Mesothelial cell of epicardium (in vitro differentiated cells): ENCODE measurements around the gene MAN1C1. TPM values are rescaled to one million over a fixed set of nuclear protein-coding genes. Genes with fewer than 3 reads are reported as not detected.

Experiments
- DNase-seq, 2 experiments: peaks; one replicate each; pipeline ENCODE4 v3.0.0; 2021; ENCODE audit warnings: low spot score in 2 of 2; ENCODE audit not compliant: unreplicated experiment in 2 of 2
- H3K27ac Mint-ChIP-seq: 2 replicates; pipeline ENCODE4 v1.8.0; 2021; ENCODE audit warnings: mixed read lengths
- H3K27me3 Mint-ChIP-seq: 2 replicates; pipeline ENCODE4 v1.8.0; 2021; ENCODE audit warnings: low read depth, mixed read lengths
- H3K36me3 Mint-ChIP-seq: 2 replicates; pipeline ENCODE4 v1.8.0; 2021; ENCODE audit warnings: mixed read lengths
- H3K4me1 Mint-ChIP-seq: 2 replicates; pipeline ENCODE4 v1.8.0; 2021; ENCODE audit warnings: mixed read lengths
- H3K4me3 Mint-ChIP-seq: 2 replicates; pipeline ENCODE4 v1.8.0; 2021; ENCODE audit warnings: mild to moderate bottlenecking, moderate library complexity, mixed read lengths
- H3K9me3 Mint-ChIP-seq: 2 replicates; pipeline ENCODE4 v1.8.0; 2021; ENCODE audit warnings: mixed read lengths
- CTCF ChIP-seq: fragments of 200-600 bp; sonication (generic); IDR thresholded peaks from one replicate; pipeline ENCODE4 v1.5.0; 2021; ENCODE audit warnings: antibody characterized with exemption; ENCODE audit not compliant: unreplicated experiment
- total RNA-seq: library from RNA; stranded (reverse); gene quantifications from 3 replicates; pipeline ENCODE4 v1.2.1, GENCODE V29; 2021

MAN1C1 gene
- total RNA-seq, 1 donor from 2014 or later: 3.2 TPM

GRCh38 chr1:25607123-25607522, 9.5 kb upstream of the MAN1C1 start:
- no peak overlapping the region for H3K4me3 Mint-ChIP-seq
- H3K9me3 Mint-ChIP-seq: no peaks in the 10 kb centered on the region
- no peaks in the 10 kb centered on the region for H3K4me1 Mint-ChIP-seq
- peaks cover 52% of the 10 kb centered on the region for H3K27me3 Mint-ChIP-seq
- no peaks in the 10 kb centered on the region for H3K36me3 Mint-ChIP-seq
- TF ChIP-seq CTCF: no peak
- no peak overlapping the region for H3K27ac Mint-ChIP-seq
- no peak for DNase-seq

- H3K9me3 Mint-ChIP-seq: no peaks in the 10 kb centered on the region
- H3K27me3 Mint-ChIP-seq: peaks cover 63% of the 10 kb centered on the region
- peak; percentile 67 to 83 for DNase-seq
- H3K4me1 Mint-ChIP-seq: no peaks in the 10 kb centered on the region
- H3K27ac Mint-ChIP-seq: no peak overlapping the region
- no peaks in the 10 kb centered on the region for H3K36me3 Mint-ChIP-seq
- H3K4me3 Mint-ChIP-seq: no peak overlapping the region
- TF ChIP-seq CTCF: peak; percentile 84
Observed at GRCh38 chr1:25608488-25609178, 8.0 kb upstream of the MAN1C1 start.

GRCh38 chr1:25609921-25610320, 6.7 kb upstream of the MAN1C1 start:
- Mint-ChIP-seq H3K4me3 (no peak overlapping the region), H3K27me3 (peaks cover 72% of the 10 kb centered on the region), H3K4me1 (no peaks in the 10 kb centered on the region)

GRCh38 chr1:25610822-25611630, 5.6 kb upstream of the MAN1C1 start:
- DNase-seq: no peak
- Mint-ChIP-seq H3K4me1 (peaks cover 9% of the 10 kb centered on the region), H3K36me3 (no peaks in the 10 kb centered on the region), H3K9me3 (no peaks in the 10 kb centered on the region), H3K27ac (no peak overlapping the region), H3K4me3 (no peak overlapping the region), H3K27me3 (peaks cover 68% of the 10 kb centered on the region)
- no peak for TF ChIP-seq CTCF

More at GRCh38 chr1:25609921-25610320, 6.7 kb upstream of the MAN1C1 start:
- Mint-ChIP-seq H3K36me3 (no peaks in the 10 kb centered on the region), H3K27ac (no peak overlapping the region), H3K9me3 (no peaks in the 10 kb centered on the region)
- no peak for TF ChIP-seq CTCF
- no peak for DNase-seq

- no peak overlapping the region for H3K27ac Mint-ChIP-seq
- DNase-seq: no peak
Observed at GRCh38 chr1:25611843-25612242, 4.7 kb upstream of the MAN1C1 start.

More at GRCh38 chr1:25611843-25612242, 4.7 kb upstream of the MAN1C1 start:
- Mint-ChIP-seq H3K9me3 (no peaks in the 10 kb centered on the region), H3K4me1 (peaks cover 9% of the 10 kb centered on the region), H3K27me3 (peaks cover 61% of the 10 kb centered on the region), H3K36me3 (no peaks in the 10 kb centered on the region), H3K4me3 (no peak overlapping the region)
- no peak for TF ChIP-seq CTCF
